ENCODE data around the gene ZNF827. TPM values are rescaled to one million over a fixed set of nuclear protein-coding genes. Genes with fewer than 3 reads are reported as not detected.

The ZNF827 gene
- total and polyA plus RNA-seq, 2 of the 8 experiments (the other 6 are each of a cell fraction or from before 2014, with no cell fraction given), result 25.3 to 26.2 TPM

DNA sequence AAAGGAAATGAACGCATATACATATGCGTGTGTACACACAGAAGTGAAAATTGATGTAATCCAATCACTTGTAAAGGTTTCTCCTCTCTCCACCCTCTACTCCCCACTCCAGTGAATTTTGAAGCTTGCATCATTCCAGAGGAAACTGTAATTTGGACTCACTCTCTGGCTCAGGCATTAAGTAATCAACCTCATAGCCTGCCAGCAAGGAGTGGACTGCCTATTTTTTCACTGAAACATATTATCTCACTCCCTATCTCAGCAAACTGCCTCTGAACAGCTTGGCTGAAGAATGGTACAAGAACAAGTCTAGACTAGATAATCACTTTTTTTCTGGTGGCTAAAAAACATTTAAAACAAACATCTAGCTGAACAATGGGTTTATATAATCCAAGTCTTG lies 134.5 kb downstream of the ZNF827 start:
- Histone ChIP-seq H2AK5ac (ENCODE audit: low read depth, low read length) (no peak overlapping the region), H3K27me3 (replicated peaks in 1 of 4; ENCODE audit: control insufficient read depth in 3 of 4, extremely low read depth in 1 of 4, insufficient read depth in 3 of 4, low read length in 3 of 4) (no peaks in the 10 kb centered on the region), H4K5ac (ENCODE audit: insufficient read length, low read depth, low read length) (no peak overlapping the region), H3K23ac (ENCODE audit: insufficient read length) (no peak overlapping the region), H3K36me3 (ENCODE audit: control insufficient read depth in 2 of 4, insufficient read depth in 4 of 4, low read length in 3 of 4) (peaks cover 0 to 4% (median 2%) of the 10 kb centered on the region in 4 experiments; a peak in 3 of 8 replicates), H3K79me2 (ENCODE audit: control insufficient read depth in 1 of 2, insufficient read depth in 2 of 2, low read length in 2 of 2) (no peaks in the 10 kb centered on the region), H3K4ac (replicated peaks; ENCODE audit: insufficient read length, low read depth, low read length) (peak overlapping the region; percentile 41), H4K8ac (ENCODE audit: extremely low read depth, insufficient read depth, low read length) (no peak overlapping the region), H4K91ac (replicated peaks; ENCODE audit: insufficient read length, low read length) (no peak overlapping the region), H3K14ac (ENCODE audit: insufficient read length) (no peak overlapping the region), H2AFZ (ENCODE audit: low read length) (no peak overlapping the region), H3K27ac (ENCODE audit: low read depth, low read length) (no peak overlapping the region), H3K9me3 (ENCODE audit: insufficient read depth in 2 of 2, low read depth in 1 of 2, low read length in 1 of 2) (peaks cover 3 to 4% of the 10 kb centered on the region in 2 experiments; a peak in 2 of 4 replicates), H3K18ac (ENCODE audit: extremely low read depth, low read length) (peak overlapping the region; percentile 62; the same call in 1 of the 2 replicates), H3K23me2 (ENCODE audit: low read depth, low read length) (no peaks in the 10 kb centered on the region), H3K79me1 (ENCODE audit: low read depth, low read length) (no peaks in the 10 kb centered on the region), H2BK5ac (ENCODE audit: low read depth, low read length) (no peak overlapping the region), H3K9ac (replicated peaks in 1 of 4; ENCODE audit: extremely low read depth in 1 of 4, low read depth in 3 of 4, low read length in 3 of 4) (no peak overlapping the region), H2BK20ac (ENCODE audit: low read length) (no peak overlapping the region), H3K4me3 (ENCODE audit: extremely low read depth in 1 of 4, insufficient read depth in 2 of 4, low read depth in 3 of 4, low read length in 4 of 4) (no peak overlapping the region), H3K4me2 (ENCODE audit: insufficient read depth in 1 of 2, low read depth in 2 of 2, low read length in 2 of 2) (no peak overlapping the region), H2BK15ac (ENCODE audit: low read length) (no peak overlapping the region), H3K4me1 (replicated peaks in 1 of 4; ENCODE audit: control insufficient read depth in 3 of 4, insufficient read depth in 4 of 4, low read length in 3 of 4) (peaks cover 0 to 5% (median 3%) of the 10 kb centered on the region in 4 experiments; a peak in 2 of 7 replicates), H2BK12ac (ENCODE audit: low read depth, low read length) (0 out of 2 replicates have a peak overlapping the region, but pooled peaks have one; percentile 55), H2BK120ac (replicated peaks; ENCODE audit: low read depth, low read length) (no peak overlapping the region), H3K56ac (replicated peaks; ENCODE audit: insufficient read length, low read depth, low read length) (no peak overlapping the region), H4K20me1 (replicated peaks in 1 of 2; ENCODE audit: control insufficient read depth in 1 of 2, insufficient read depth in 2 of 2, low read length in 2 of 2) (no peaks in the 10 kb centered on the region)
- DNase-seq (ENCODE audit: low read depth in 1 of 2, low spot score in 2 of 2) (no peak), FAIRE-seq (no peak)
- CTCF ChIA-PET (ENCODE audit: partially characterized antibody), result no interaction called here
- 97% methylated on average over 2 of the region's 2 CpGs; no CpG with 5 or more reads in 1 of the 2 experiments for WGBS, 2 experiments (ENCODE audit: extremely low coverage in 1 of 2, insufficient coverage in 1 of 2, insufficient read length in 1 of 2, insufficient replicate concordance in 2 of 2, low coverage in 1 of 2, low lambda C conversion rate in 2 of 2, missing lambda C conversion rate in 1 of 2)
- POLR2A ChIA-PET (ENCODE audit: partially characterized antibody), result no interaction called here
- no peak for TF ChIP-seq MAFK (IDR thresholded peaks at IDR 0.05; ENCODE audit: low read depth, low read length)
- no peak for TF ChIP-seq RFX5 (IDR thresholded peaks at IDR 0.05; ENCODE audit: borderline replicate concordance, low read depth, low read length)
- no peak for TF ChIP-seq SP1 (IDR thresholded peaks at IDR 0.05; ENCODE audit: low read depth, low read length)
- TF ChIP-seq, protein P1, sequence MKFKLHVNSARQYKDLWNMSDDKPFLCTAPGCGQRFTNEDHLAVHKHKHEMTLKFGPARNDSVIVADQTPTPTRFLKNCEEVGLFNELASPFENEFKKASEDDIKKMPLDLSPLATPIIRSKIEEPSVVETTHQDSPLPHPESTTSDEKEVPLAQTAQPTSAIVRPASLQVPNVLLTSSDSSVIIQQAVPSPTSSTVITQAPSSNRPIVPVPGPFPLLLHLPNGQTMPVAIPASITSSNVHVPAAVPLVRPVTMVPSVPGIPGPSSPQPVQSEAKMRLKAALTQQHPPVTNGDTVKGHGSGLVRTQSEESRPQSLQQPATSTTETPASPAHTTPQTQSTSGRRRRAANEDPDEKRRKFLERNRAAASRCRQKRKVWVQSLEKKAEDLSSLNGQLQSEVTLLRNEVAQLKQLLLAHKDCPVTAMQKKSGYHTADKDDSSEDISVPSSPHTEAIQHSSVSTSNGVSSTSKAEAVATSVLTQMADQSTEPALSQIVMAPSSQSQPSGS (IDR thresholded peaks at IDR 0.05; ENCODE audit: low read length), result no peak
- no peak for TF ChIP-seq KDM5A (IDR thresholded peaks at IDR 0.05; ENCODE audit: low read length)
- no peak for TF ChIP-seq ASH2L (IDR thresholded peaks at IDR 0.05; ENCODE audit: low read length)
- no peak for TF ChIP-seq SIRT6 (IDR thresholded peaks at IDR 0.05; ENCODE audit: low read length)
- TF ChIP-seq POLR2A (IDR thresholded peaks at IDR 0.05; ENCODE audit: control extremely low read depth in 1 of 2, low read depth in 2 of 2, low read length in 2 of 2), result no peak
- no peak for TF ChIP-seq CHD2 (IDR thresholded peaks at IDR 0.05; ENCODE audit: low read length)
- no peak for TF ChIP-seq ZNF274 (IDR thresholded peaks at IDR 0.05; ENCODE audit: borderline replicate concordance, extremely low read depth, low read length)
- no peak for TF ChIP-seq CTBP2 (IDR thresholded peaks at IDR 0.05; ENCODE audit: borderline replicate concordance, insufficient read depth, insufficient read length, low read length)
- no peak for TF ChIP-seq CBX5 (IDR thresholded peaks at IDR 0.05; ENCODE audit: low read depth, low read length)
- TF ChIP-seq JUND (IDR thresholded peaks at IDR 0.05; ENCODE audit: low read length), result no peak
- no peak for TF ChIP-seq EP300 (IDR thresholded peaks at IDR 0.05; ENCODE audit: borderline replicate concordance in 1 of 2, low read depth in 2 of 2, low read length in 2 of 2)

All from H1 (cell line).